HG03025 (cell line): ENCODE results near the gene CEP78.
"Not testable (repeated sequence)": the region's sequence is repeated elsewhere in the genome, so short reads cannot be mapped to it uniquely, and the experiment has no call there.

Experiments
- ATAC-seq: cut with Tn5 transposase; IDR thresholded peaks from one replicate; pipeline ENCODE4 v1.9.1; 2021; ENCODE audit warnings: mild to moderate bottlenecking, moderate library complexity; ENCODE audit not compliant: unreplicated experiment, low FRiP score

Gene CEP78

DNA sequence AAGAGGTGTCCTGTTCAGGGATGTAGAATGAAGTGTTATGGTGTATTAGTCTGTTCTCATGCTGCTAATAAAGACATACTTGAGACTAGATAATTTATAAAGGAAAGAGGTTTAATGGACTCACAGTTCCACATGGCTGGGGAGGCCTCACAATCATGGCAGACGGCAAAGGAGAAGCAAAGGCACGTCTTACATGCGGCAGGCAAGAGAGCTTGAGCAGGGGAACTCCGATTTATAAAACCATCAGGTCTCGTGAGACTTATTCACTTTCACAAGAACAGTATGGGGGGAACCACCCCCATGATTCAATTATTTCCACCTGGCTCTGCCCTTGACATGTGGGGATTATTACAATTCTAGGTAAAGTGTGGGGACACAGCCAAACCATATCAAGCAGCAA, 3.4 kb upstream of the CEP78 start:
- ATAC-seq = not testable (repeated sequence)

DNA sequence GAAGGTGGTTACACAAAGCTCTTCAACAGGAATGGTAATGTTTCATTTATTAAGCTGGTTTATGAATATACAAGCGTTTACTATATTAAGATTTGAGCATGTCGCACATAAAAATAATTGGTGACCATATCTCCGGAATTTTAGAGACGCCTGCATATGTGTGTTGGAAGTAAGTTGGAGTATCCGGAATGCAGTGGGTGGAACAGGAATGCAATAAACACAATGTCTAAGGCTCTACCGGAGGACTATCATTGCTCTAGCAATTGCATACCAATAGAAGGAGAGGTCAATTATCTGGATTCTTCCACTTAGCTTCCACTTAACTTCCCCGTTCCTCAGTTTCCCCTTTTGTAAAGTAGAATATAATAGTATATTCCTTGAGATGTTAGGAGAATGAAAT, 1.1 kb upstream of the CEP78 start:
- no peak for ATAC-seq

DNA sequence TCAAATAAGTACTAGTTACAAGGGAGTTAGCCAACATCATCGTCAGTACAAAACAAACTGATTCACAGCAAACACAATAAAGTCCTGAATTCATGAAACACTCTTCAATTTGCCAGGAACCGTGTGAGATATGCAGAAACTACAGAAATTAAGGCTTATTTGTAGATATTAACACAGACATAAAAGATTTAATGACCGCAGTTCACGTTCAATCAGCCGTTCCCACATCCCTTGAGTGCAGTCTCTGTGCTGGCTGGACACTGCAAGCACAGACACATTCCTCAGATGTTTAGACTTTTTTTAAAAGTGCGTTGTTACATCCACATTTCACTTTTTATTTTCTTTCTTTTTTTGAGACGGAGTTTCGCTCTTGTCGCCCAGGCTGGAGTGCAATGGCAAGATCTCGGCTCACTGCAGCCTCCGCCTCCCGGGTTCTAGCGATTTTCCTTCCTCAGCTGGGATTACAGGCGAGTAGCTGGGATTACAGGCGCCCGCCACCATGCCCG, 566 bp upstream of the CEP78 start:
- no peak for ATAC-seq

- ATAC-seq = peak; percentile 21
These were observed 656 bp downstream of the CEP78 start for GRCh38 chr9:78236551-78236910.

DNA sequence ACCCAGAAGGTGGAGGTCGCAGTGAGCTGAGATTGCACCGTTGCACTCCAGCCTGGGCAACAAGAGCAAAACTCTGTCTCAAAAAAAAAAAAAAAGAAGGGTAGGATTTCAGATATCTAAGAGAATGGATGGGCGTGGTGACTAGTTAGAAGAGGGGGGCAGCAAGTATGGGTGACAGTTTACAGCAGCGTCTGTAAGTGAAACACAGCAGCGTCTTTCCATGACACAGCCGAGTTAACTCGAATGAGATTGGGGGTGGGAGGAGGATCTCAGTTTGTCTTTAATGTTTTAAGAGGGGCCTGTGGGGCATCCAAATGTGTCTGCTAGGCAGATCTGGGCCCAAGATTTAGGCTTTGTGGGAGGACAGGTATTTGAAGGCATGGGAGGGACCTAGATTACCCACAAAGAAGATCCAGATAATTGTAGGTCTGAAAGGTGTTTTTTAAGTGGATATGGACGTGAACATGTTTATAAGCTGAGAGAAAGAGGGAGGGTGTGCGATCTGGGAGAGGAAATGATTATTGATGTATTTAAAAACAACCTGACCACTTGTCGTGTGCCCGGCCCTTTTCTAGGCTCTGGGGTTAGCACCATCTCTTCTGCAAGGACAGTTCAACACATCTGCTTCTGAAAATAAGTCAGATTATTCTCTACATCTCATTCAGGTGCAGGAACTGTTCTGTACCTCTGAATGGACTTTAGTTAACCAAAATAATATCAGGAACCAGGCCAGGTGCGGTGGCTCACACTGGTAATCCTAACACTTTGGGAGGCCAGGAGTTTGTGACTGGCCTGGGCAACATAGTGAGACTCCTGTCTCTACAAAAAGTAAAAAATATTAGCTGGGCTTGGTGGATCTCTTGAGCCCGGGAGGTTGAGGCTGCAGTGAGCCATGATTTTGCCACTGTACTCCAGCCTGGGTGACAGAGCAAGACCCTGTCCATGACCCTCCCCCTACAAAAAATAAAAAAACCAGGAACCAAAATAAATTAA, 2.5 kb downstream of the CEP78 start:
- no peak for ATAC-seq

DNA sequence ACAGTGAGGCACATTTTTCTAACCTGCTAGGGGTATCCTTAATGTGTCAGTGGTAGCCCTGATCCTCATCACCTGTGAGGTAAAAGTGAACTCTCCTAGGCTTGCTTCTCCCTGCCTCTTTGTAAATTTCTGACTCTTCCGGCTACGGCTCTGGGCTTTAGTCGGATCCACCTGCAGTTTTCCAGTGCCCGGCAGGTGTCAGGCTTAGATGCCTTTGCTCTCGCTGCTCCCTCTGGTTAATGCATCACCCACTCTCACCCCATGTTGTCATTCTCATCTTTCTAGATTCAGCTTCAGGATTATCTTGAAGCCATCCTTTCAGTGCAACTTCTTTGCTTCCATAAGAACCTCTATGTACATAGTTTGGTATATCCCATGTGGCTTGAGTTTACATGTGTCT, 3.6 kb downstream of the CEP78 start:
- ATAC-seq = no peak

GRCh38 chr9:78242041-78242440, 6.2 kb downstream of the CEP78 start:
- no peak for ATAC-seq

DNA sequence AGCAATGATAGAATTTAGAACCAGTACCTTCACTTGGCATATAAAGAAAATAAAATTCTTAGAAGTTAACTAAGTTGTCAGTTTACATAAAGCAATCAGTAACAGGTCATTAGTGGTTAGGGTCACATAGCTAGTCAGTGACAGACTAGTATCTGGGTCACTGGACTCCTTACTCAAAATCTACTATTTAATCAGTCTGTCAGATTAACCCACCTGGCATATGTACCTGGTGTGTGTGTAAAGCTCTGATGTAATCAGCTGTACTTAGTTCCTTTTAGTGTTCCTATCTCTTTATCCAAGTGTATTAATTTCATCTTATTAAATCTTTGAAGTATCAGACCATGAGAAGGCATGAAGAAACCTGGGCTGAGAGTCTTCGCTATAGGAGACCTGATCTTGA, 7.3 kb downstream of the CEP78 start:
- no peak for ATAC-seq

DNA sequence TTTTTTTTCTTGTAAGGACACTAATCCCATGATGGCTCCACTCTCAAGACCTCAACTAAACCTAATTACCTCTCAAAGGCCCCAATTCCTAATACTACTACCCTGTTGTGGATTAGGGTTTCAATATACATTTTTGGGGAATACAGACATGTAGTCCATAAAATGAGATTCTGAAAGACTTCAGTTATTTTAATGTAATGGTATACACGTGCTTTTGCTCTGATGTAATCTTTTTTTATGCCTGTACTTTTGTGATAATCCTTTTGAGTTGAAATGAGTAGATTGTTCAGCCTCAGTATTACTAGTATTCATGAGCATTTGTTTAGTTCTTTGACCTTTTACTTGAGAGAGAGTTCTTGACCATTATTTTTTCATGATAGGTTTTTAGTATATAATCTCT, 9.5 kb downstream of the CEP78 start:
- no peak for ATAC-seq

- ATAC-seq = no peak
These were observed 12.8 kb downstream of the CEP78 start for GRCh38 chr9:78248635-78249034.

DNA sequence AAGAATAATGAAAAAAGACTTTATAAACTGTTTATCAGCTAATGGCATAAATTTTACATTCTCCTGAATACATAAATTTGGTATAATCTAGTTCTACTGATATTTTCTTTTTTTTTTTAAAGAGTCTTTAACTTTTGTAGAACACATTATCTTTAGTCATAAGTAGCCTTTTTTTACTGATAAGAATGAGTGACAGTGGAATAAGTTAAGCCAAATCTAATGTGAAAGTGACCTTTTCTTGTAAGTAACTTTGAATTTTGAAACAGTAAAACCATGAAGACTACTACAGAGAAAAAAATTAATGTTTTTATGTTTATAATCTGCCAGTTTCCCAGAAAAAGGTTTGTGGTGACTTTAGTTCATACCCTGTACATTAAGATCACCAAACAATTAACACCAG, 13.7 kb downstream of the CEP78 start:
- no peak for ATAC-seq

DNA sequence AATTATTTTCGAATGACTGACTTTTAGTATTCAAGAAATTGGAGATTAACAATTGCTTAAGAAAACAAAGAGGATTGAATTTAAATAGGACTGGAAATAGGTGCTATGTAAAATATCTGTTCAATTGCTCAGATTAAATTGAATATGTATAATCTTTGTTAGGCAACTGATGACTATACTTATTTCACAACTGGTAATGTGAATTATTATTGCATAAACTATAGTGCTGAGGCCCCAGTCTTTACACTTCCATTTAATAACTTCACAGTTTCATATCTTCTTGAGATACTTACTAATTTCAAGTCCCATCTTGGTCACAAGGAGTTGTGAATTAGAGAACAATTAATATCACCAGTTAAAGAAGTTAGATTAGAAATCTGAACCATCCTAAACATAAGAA, 16.7 kb downstream of the CEP78 start:
- ATAC-seq = no peak

DNA sequence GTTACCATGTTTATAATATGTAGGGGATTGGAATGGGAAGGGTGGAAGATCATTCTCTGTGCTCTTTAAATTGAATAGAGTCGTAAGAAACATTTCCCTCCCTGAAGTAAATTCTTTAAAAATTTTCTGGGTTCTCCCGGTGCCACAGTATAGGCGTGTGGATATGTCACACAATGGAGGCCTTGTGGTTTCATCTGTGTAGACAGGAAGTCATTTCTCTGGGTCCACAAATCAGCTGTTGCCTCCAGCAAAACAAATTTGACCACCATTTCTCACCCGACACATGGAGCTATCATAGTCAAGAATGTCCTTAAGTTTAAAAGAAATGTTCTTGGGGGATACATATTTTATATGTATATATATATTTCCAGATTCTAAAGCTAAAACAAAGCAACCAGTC, 17.4 kb downstream of the CEP78 start:
- ATAC-seq = no peak

GRCh38 chr9:78261403-78262001, 25.6 kb downstream of the CEP78 start:
- ATAC-seq = no peak

- no peak for ATAC-seq
These were observed 26.8 kb downstream of the CEP78 start for GRCh38 chr9:78262655-78263054.

GRCh38 chr9:78267889-78268288, 32.0 kb downstream of the CEP78 start:
- ATAC-seq = no peak

- ATAC-seq = no peak
These were observed 33.9 kb downstream of the CEP78 start for GRCh38 chr9:78269784-78270183.

GRCh38 chr9:78272307-78272706, 36.4 kb downstream of the CEP78 start:
- ATAC-seq = no peak

DNA sequence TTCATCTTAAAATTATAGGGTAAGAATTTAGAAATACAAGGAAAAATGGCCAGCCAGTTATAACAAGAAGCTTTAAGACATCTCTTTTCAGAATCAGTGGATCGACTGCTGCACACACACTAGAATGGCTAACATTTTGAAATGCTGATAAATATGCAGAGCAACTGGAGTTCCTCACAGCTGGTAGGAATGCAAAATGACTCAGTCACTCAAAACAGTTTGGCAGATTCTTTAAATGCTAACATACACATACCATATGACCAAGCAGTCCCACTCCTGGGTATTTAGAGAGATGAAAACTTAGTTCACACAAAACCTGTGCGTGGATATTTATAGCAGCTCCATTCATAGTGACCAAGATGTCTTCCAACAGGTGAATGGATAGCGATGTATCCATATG, 37.9 kb downstream of the CEP78 start:
- no peak for ATAC-seq

DNA sequence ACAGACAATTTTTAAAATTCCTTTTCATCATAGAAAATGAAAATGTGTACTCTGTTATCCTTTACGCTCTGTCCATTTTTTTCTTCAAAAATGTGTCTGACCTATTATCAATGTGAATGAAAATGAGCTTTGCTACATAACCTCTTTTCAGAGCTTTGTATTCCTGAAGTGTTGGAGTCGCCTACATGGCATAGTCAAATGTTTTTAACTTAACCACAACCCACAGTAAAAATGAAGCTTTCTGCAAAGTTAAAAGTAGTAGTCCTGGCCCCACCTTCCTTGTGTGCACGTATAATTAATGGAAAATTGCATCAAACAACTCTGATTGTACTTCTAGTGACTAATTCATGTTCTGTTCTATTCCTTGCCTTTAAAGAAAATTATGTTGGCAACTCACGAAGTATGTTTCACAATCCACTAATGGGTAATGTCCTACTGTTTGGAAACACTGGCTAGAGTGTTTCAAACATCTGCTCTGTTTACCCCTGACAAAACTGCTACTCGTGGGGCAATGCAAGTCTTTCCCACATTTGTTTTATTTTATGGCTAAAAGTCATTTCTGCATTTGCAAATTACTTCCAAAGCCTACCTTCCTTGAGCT, 42.4 kb downstream of the CEP78 start:
- ATAC-seq = no peak

DNA sequence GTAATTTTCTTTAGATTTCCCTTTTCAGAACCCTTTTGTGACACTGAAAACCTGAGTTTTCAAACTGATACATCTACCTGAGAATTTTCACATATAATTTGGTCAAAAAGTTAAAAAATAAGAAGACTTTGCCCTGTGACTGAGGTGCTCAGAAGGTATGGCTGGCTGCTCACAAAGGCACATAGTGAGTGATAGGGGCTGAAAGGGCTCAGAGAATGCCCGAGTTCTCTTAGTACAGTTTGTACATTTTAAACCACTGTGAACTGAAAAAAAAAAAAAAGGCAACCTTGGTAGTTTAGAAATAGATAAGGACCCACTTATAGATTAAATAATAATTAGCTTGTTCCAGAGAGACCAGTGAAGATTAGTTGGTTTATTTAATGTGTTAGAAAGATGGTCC, 42.9 kb downstream of the CEP78 start:
- no peak for ATAC-seq
